ENCODE data around the gene PIP4P1. TPM values are rescaled to one million over a fixed set of nuclear protein-coding genes. Genes with fewer than 3 reads are reported as not detected.

Gene PIP4P1
- total and polyA plus RNA-seq, 12 donors: 15.5 to 31.9 (median 18.7) TPM

DNA sequence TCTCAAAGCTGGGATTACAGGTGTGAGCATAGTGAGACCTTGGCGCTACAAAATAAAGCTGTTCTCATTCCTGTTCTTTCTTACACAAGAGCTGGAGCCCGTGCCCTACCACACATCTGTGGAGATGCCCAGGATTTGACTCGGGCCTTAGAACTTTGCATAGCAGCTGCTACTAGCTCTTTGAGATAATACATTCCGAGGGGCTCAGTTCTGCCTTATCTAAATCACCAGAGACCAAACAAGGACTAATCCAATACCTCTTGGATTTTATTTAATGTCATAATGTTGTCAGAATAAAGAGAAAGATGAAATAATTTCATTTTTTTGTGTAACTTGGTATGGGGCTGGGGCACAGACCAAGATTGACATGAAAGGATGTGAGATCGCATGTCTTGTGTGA lies 15.5 kb upstream of the PIP4P1 start:
- no peaks in the 10 kb centered on the region for H3K27me3 ChIP-seq
- 63 to 67% methylated on average over 5 of the region's 5 CpGs for WGBS, 2 donors
- H3K9me3 ChIP-seq: no peaks in the 10 kb centered on the region
- peaks cover 0 to 67% (median 10%) of the 10 kb centered on the region in 9 donors for H3K36me3 ChIP-seq
- intact Hi-C loops (cut with DNase I): no loop called here
- ATAC-seq (no peak), DNase-seq (no peak)
- H3K4me1 ChIP-seq: peaks cover 5 to 41% (median 22%) of the 10 kb centered on the region in 9 donors
- H3K4me3 ChIP-seq: no peak overlapping the region
- TF ChIP-seq, protein P1, sequence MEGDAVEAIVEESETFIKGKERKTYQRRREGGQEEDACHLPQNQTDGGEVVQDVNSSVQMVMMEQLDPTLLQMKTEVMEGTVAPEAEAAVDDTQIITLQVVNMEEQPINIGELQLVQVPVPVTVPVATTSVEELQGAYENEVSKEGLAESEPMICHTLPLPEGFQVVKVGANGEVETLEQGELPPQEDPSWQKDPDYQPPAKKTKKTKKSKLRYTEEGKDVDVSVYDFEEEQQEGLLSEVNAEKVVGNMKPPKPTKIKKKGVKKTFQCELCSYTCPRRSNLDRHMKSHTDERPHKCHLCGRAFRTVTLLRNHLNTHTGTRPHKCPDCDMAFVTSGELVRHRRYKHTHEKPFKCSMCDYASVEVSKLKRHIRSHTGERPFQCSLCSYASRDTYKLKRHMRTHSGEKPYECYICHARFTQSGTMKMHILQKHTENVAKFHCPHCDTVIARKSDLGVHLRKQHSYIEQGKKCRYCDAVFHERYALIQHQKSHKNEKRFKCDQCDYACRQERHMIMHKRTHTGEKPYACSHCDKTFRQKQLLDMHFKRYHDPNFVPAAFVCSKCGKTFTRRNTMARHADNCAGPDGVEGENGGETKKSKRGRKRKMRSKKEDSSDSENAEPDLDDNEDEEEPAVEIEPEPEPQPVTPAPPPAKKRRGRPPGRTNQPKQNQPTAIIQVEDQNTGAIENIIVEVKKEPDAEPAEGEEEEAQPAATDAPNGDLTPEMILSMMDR (IDR thresholded peaks at IDR 0.05): no peak
- H3K27ac ChIP-seq: peak overlapping the region in 8 of 10 donors; percentile 17 to 86 (median 62)

DNA sequence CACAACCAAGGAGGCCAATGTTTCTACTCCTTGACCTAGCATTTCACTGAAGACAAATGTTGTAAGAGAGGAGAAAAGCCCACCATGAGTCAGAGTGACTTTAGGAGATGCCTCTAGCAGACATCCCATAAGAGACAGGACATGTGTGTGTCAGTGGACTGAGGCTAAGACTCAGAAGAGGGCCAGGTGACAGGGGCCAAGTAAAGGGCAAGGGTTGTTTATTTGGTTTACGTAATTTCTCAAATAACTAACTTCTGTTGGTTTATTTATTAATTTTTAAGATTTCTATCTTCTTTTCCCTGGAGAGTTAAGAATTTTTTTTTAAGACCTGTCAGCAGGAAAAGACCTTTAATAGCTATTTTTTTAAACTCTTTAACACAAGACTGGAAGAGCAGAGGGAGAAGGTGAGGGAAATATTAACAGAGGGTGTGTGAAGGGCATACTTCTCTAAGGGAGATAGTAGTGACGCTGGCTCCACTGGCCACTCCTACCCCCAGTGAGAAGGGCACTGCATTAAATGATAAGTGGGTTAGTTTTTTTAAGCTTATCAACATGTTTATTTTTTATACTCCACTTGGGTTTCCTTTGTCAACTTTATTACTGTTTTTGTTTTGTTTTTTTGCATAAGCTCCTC lies 11.4 kb upstream of the PIP4P1 start:
- intact Hi-C loops (cut with DNase I): loop anchor here in 1 of 10 donors (5.0 kb wide), 2 partner anchors 140 to 210 kb away; partner anchors contain the start of gene RNASE4

DNA sequence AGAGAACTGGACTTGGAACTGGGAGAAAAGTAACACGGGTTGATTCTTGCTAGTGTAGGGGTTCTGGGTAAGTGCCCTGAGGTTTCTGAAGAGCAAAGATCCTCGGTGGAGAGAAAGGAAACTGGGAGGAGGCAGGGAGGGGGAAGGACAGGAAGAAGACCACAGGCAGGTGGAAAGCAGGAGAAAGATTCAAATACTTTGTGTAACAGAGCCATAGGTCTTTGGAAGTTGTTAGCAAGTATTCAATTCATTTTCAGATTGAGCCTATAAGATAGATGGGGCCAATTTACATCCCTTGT lies 9.3 kb upstream of the PIP4P1 start:
- no peak for ATAC-seq
- 5% methylated on average over 2 of the region's 2 CpGs for WGBS, 2 donors
- intact Hi-C loops (cut with DNase I): loop anchor here in 1 of 10 donors (5.0 kb wide), 2 partner anchors 142 to 212 kb away; partner anchors contain the start of gene RNASE4
- Histone ChIP-seq H3K36me3 (peaks cover 0 to 41% (median 8%) of the 10 kb centered on the region in 9 donors), H3K27ac (peak overlapping the region in 9 of 10 donors; percentile 52 to 97 (median 89)), H3K4me1 (peaks cover 0 to 43% (median 26%) of the 10 kb centered on the region in 9 donors), H3K9me3 (no peaks in the 10 kb centered on the region), H3K27me3 (no peaks in the 10 kb centered on the region), H3K4me3 (peak overlapping the region in 9 of 10 donors; percentile 61 to 97 (median 73))
- DNase-seq: no peak
- TF ChIP-seq, protein P1 (IDR thresholded peaks at IDR 0.05): no peak

More for the DNA sequence above, 11.4 kb upstream of the PIP4P1 start:
- no peak overlapping the region for H3K4me3 ChIP-seq
- H3K36me3 ChIP-seq: peaks cover 0 to 60% (median 10%) of the 10 kb centered on the region in 9 donors
- 73 to 78% methylated on average over 2 of the region's 2 CpGs for WGBS, 2 donors
- ATAC-seq (no peak), DNase-seq (no peak)
- no peaks in the 10 kb centered on the region for H3K9me3 ChIP-seq
- TF ChIP-seq, protein P1 (IDR thresholded peaks at IDR 0.05): no peak
- H3K27ac ChIP-seq: no peak overlapping the region
- no peaks in the 10 kb centered on the region for H3K27me3 ChIP-seq
- peaks cover 5 to 60% (median 38%) of the 10 kb centered on the region in 9 donors for H3K4me1 ChIP-seq

DNA sequence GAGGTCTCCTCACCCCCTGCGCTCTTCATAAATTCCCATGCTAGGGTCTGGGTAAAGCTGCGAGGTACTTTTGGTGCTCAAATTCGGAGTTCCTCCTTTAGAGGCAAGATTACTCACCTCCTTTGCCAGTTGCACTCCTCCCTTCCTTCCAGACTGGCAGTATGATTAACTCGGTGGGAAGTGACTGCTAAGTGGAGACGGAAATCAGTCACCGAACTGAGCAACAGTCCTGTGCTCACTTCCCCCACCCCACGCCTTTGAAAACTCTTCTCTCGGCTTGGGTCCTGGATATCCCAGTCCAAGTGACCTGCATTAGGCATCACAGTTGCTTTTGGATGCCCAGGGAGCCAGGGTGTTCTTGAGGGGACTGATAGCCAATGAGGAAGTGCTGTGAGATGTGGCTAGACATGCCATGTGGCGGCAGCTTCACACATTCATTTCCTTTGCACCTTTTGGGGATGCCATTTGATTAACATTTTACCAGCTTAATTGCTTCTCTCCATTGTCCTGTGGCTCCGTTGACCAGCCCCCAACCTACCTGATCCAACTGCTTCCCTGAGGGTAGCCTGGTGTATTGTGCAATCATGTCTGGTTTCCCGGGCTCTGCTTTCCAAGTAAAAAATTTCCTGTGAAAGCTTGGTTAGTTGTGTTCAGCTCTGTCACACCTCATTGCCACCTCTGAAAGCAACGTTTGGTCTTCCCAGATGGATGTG lies 8.8 kb upstream of the PIP4P1 start:
- WGBS, 2 donors: 2 to 4% methylated on average over 12 of the region's 12 CpGs
- no peaks in the 10 kb centered on the region for H3K9me3 ChIP-seq
- peak in 1 of 2 donors; percentile 31 for DNase-seq
- TF ChIP-seq, protein P1 (IDR thresholded peaks at IDR 0.05): no peak
- no peaks in the 10 kb centered on the region for H3K27me3 ChIP-seq
- peak; percentile 50 to 87 (median 72) for ATAC-seq
- peak overlapping the region; percentile 48 to 97 (median 70) for H3K4me3 ChIP-seq
- peaks cover 0 to 43% (median 26%) of the 10 kb centered on the region in 9 donors for H3K4me1 ChIP-seq
- peaks cover 0 to 36% (median 7%) of the 10 kb centered on the region in 9 donors for H3K36me3 ChIP-seq
- intact Hi-C loops (cut with DNase I): loop anchor here in 3 of 10 donors (5.0 to 10.0 kb wide), 3 partner anchors 142 to 215 kb away; partner anchors contain the start of genes RNASE4 (in 3 of the 3) and ANG (in 2 of the 3)
- H3K27ac ChIP-seq: peak overlapping the region; percentile 52 to 97 (median 88)

All from heart right ventricle (tissue), 16 donors.